Osteocyte (in vitro differentiated cells): ENCODE measurements around the gene ROCK2. TPM values are rescaled to one million over a fixed set of nuclear protein-coding genes. Genes with fewer than 3 reads are reported as not detected.

Source experiments
- DNase-seq: peaks from one replicate; pipeline ENCODE4 v3.0.0; 2021; ENCODE audit warnings: mixed read lengths; ENCODE audit not compliant: unreplicated experiment; ENCODE audit errors: extremely low spot score
- H3K27ac Mint-ChIP-seq: one replicate; pipeline ENCODE4 v1.8.0; 2021; ENCODE audit warnings: mild to moderate bottlenecking, mixed read lengths; ENCODE audit not compliant: unreplicated experiment
- H3K27me3 Mint-ChIP-seq: one replicate; pipeline ENCODE4 v1.8.0; 2021; ENCODE audit warnings: mixed read lengths; ENCODE audit not compliant: unreplicated experiment
- H3K36me3 Mint-ChIP-seq: one replicate; pipeline ENCODE4 v1.8.0; 2021; ENCODE audit warnings: mixed read lengths; ENCODE audit not compliant: unreplicated experiment
- H3K4me1 Mint-ChIP-seq: one replicate; pipeline ENCODE4 v1.8.0; 2021; ENCODE audit warnings: mixed read lengths; ENCODE audit not compliant: unreplicated experiment
- H3K4me3 Mint-ChIP-seq: one replicate; pipeline ENCODE4 v1.8.0; 2021; ENCODE audit warnings: mild to moderate bottlenecking, moderate library complexity, mixed read lengths; ENCODE audit not compliant: unreplicated experiment
- H3K9me3 Mint-ChIP-seq: one replicate; pipeline ENCODE4 v1.8.0; 2021; ENCODE audit warnings: mixed read lengths; ENCODE audit not compliant: unreplicated experiment
- total RNA-seq: library from RNA; stranded (reverse); gene quantifications from 2 replicates; pipeline ENCODE4 v1.2.1, GENCODE V29; 2021
- TF ChIP-seq, protein P1 (sequence below): fragments of 200-600 bp; sonication (generic); IDR thresholded peaks from 2 replicates; pipeline ENCODE4 v1.5.0; 2021; ENCODE audit warnings: antibody characterized with exemption, mild to moderate bottlenecking, moderate library complexity

The ROCK2 gene
- total RNA-seq, 1 donor from 2014 or later = 56.4 TPM

GRCh38 chr2:11158916-11159573 is 185.4 kb downstream of the ROCK2 start:
- no peaks in the 10 kb centered on the region for H3K9me3 Mint-ChIP-seq
- no peaks in the 10 kb centered on the region for H3K27me3 Mint-ChIP-seq
- H3K4me1 Mint-ChIP-seq = peaks cover 19% of the 10 kb centered on the region
- no peak overlapping the region for H3K27ac Mint-ChIP-seq
- TF ChIP-seq, protein P1, sequence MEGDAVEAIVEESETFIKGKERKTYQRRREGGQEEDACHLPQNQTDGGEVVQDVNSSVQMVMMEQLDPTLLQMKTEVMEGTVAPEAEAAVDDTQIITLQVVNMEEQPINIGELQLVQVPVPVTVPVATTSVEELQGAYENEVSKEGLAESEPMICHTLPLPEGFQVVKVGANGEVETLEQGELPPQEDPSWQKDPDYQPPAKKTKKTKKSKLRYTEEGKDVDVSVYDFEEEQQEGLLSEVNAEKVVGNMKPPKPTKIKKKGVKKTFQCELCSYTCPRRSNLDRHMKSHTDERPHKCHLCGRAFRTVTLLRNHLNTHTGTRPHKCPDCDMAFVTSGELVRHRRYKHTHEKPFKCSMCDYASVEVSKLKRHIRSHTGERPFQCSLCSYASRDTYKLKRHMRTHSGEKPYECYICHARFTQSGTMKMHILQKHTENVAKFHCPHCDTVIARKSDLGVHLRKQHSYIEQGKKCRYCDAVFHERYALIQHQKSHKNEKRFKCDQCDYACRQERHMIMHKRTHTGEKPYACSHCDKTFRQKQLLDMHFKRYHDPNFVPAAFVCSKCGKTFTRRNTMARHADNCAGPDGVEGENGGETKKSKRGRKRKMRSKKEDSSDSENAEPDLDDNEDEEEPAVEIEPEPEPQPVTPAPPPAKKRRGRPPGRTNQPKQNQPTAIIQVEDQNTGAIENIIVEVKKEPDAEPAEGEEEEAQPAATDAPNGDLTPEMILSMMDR = no peak
- DNase-seq = no peak
- H3K4me3 Mint-ChIP-seq = no peak overlapping the region
- peaks cover 4% of the 10 kb centered on the region for H3K36me3 Mint-ChIP-seq

DNA sequence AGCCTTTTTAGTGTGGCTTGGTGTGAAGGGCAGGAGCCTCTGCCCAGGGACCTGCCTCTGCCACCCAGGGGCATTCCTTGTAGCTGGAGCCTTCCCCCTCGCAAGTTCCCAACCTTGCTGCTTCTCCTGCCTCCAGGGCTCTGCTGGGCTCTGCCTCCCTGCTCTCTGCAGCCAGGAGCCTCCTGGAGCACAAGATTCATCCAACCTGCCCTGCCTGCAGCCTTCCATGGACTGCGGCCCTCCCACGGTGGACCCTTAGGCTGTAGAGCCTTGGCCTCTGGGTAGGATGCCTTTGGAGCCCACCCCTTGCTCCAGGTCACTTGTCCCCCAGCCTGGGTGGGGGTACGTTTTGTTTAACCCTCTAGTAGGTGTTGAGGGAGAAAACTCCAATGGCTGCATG is 186.7 kb downstream of the ROCK2 start:
- Mint-ChIP-seq H3K36me3 (peaks cover 4% of the 10 kb centered on the region), H3K4me1 (peaks cover 19% of the 10 kb centered on the region), H3K9me3 (no peaks in the 10 kb centered on the region), H3K27ac (no peak overlapping the region), H3K27me3 (no peaks in the 10 kb centered on the region), H3K4me3 (no peak overlapping the region)
- DNase-seq = no peak
- TF ChIP-seq, protein P1 = no peak

- H3K36me3 Mint-ChIP-seq = peaks cover 3% of the 10 kb centered on the region
- no peaks in the 10 kb centered on the region for H3K27me3 Mint-ChIP-seq
Observed at GRCh38 chr2:11157296-11157695, 187.1 kb downstream of the ROCK2 start.

GRCh38 chr2:11156396-11157075 is 187.9 kb downstream of the ROCK2 start:
- H3K4me1 Mint-ChIP-seq = peaks cover 19% of the 10 kb centered on the region
- no peak overlapping the region for H3K4me3 Mint-ChIP-seq

More at GRCh38 chr2:11157296-11157695, 187.1 kb downstream of the ROCK2 start:
- no peak for DNase-seq
- TF ChIP-seq, protein P1 = no peak
- Mint-ChIP-seq H3K27ac (no peak overlapping the region), H3K9me3 (no peaks in the 10 kb centered on the region), H3K4me3 (no peak overlapping the region), H3K4me1 (peaks cover 19% of the 10 kb centered on the region)

More at GRCh38 chr2:11156396-11157075, 187.9 kb downstream of the ROCK2 start:
- H3K9me3 Mint-ChIP-seq = no peaks in the 10 kb centered on the region
- TF ChIP-seq, protein P1 = no peak
- no peak overlapping the region for H3K27ac Mint-ChIP-seq
- no peaks in the 10 kb centered on the region for H3K27me3 Mint-ChIP-seq
- DNase-seq = no peak
- no peaks in the 10 kb centered on the region for H3K36me3 Mint-ChIP-seq
